SK-N-SH (cell line): ENCODE results near the gene HS6ST1. TPM values are rescaled to one million over a fixed set of nuclear protein-coding genes. Genes with fewer than 3 reads are reported as not detected.

ENCODE experiments used
- CTCF ChIA-PET: fragments of 300-600, 350-600 bp; formaldehyde crosslinking; extraction: SDS; loops from one replicate; lab custom pipeline; 2021; lab: Yijun Ruan, JAX
- POLR2A ChIA-PET: fragments of 350-600 bp; sonication (Branson Sonifier 250); formaldehyde crosslinking; extraction: SDS; loops from one replicate; lab custom pipeline; 2020; ENCODE audit warnings: antibody characterized with exemption, inconsistent platforms; lab: Yijun Ruan, JAX
- DNase-seq: peaks from one replicate; pipeline ENCODE4 v3.0.0; 2012
- H2AFZ ChIP-seq: fragments of 200-600 bp; sonication (generic); 2 replicates; pipeline ENCODE4 v1.8.1; 2016; ENCODE audit warnings: antibody characterized with exemption, mild to moderate bottlenecking, low read depth
- H3F3A ChIP-seq: fragments of 200-600 bp; sonication (generic); replicated peaks from 2 replicates; pipeline ENCODE3; 2016; ENCODE audit warnings: antibody characterized with exemption, mild to moderate bottlenecking; ENCODE audit not compliant: insufficient read depth
- H3K27ac ChIP-seq, 2 experiments: fragments of 200-500 bp in 1 of 2; fragments of 200-600 bp in 1 of 2; sonication (Bioruptor generic) in 1 of 2; sonication (generic), shearing (Covaris generic) in 1 of 2; 2 replicates each; pipeline versions ENCODE4 v1.5.1 to v1.6.1; 2014 to 2016; ENCODE audit warnings: low read depth in 2 of 2, inconsistent platforms in 1 of 2, low read length in 1 of 2, mild to moderate bottlenecking in 1 of 2, mixed read lengths in 1 of 2
- H3K27me3 ChIP-seq: fragments of 200-600 bp; sonication (generic), shearing (Covaris generic); 2 replicates; pipeline ENCODE4 v1.6.1; 2016; ENCODE audit warnings: mixed run types; ENCODE audit not compliant: insufficient read depth
- H3K36me3 ChIP-seq, 2 experiments: fragments of 200-500 bp in 1 of 2; fragments of 200-600 bp in 1 of 2; sonication (Bioruptor generic) in 1 of 2; sonication (generic) in 1 of 2; replicated peaks in 1 of 2; 2 replicates each; pipeline versions ENCODE3 to v1.5.1; 2014 to 2016; ENCODE audit warnings: low read length in 1 of 2, mild to moderate bottlenecking in 1 of 2; ENCODE audit not compliant: insufficient read depth in 2 of 2, control insufficient read depth in 1 of 2
- H3K4me1 ChIP-seq, 2 experiments: fragments of 200-500 bp in 1 of 2; fragments of 200-600 bp in 1 of 2; sonication (Bioruptor generic) in 1 of 2; sonication (generic), shearing (Covaris generic) in 1 of 2; 2 replicates each; pipeline versions ENCODE4 v1.5.1 to v1.6.1; 2014 to 2016; ENCODE audit warnings: low read depth in 1 of 2, low read length in 1 of 2, mixed run types in 1 of 2; ENCODE audit not compliant: insufficient read depth in 2 of 2, control insufficient read depth in 1 of 2
- H3K4me2 ChIP-seq: fragments of 200-600 bp; sonication (generic), shearing (Covaris generic); 2 replicates; pipeline ENCODE4 v1.6.1; 2017; ENCODE audit warnings: mixed run types
- H3K4me3 ChIP-seq, 2 experiments: fragments of 200-500 bp in 1 of 2; fragments of 200-600 bp in 1 of 2; sonication (Bioruptor generic) in 1 of 2; sonication (generic), shearing (Covaris generic) in 1 of 2; 2 replicates each; pipeline versions ENCODE4 v1.5.1 to v1.8.1; 2014 to 2016; ENCODE audit warnings: low read depth in 2 of 2, inconsistent platforms in 1 of 2, low read length in 1 of 2, mild to moderate bottlenecking in 1 of 2, mixed read lengths in 1 of 2, moderate library complexity in 1 of 2
- H3K79me2 ChIP-seq: fragments of 200-600 bp; sonication (generic); 2 replicates; pipeline ENCODE4 v1.8.1; 2017; ENCODE audit warnings: mild to moderate bottlenecking; ENCODE audit not compliant: insufficient read depth
- H3K9ac ChIP-seq: fragments of 200-600 bp; sonication (generic); 2 replicates; pipeline ENCODE4 v1.6.1; 2017; ENCODE audit warnings: mixed run types
- H3K9me2 ChIP-seq: fragments of 200-600 bp; sonication (generic); 2 replicates; pipeline ENCODE4 v1.6.1; 2017; ENCODE audit warnings: mixed run types
- H3K9me3 ChIP-seq: fragments of 200-600 bp; sonication (generic); 2 replicates; pipeline ENCODE4 v1.6.1; 2017; ENCODE audit warnings: mixed run types, mild to moderate bottlenecking, moderate library complexity
- H4K20me1 ChIP-seq: fragments of 200-600 bp; sonication (generic); 2 replicates; pipeline ENCODE4 v1.6.1; 2017; ENCODE audit warnings: mild to moderate bottlenecking, mixed run types; ENCODE audit not compliant: insufficient read depth
- CHD2 ChIP-seq: fragments of 150-350 bp; IDR thresholded peaks from 2 replicates; pipeline ENCODE4 v1.6.1; 2018; ENCODE audit warnings: low read length; ENCODE audit not compliant: partially characterized antibody
- ELF1 ChIP-seq: IDR thresholded peaks from 2 replicates; pipeline ENCODE4 v1.4.0; 2012
- EP300 ChIP-seq, 2 experiments: IDR thresholded peaks; 2 replicates each; pipeline versions ENCODE4 v1.4.0 to v1.6.1; 2012; ENCODE audit warnings: borderline replicate concordance in 1 of 2, low read depth in 1 of 2, low read length in 1 of 2
- EZH2phosphoT487 ChIP-seq: fragments of 200-600 bp; sonication (generic); IDR thresholded peaks from 2 replicates; pipeline ENCODE4 v1.6.1; 2017; ENCODE audit warnings: low read depth, mixed run types, mild to moderate bottlenecking, antibody characterized with exemption, moderate library complexity, borderline replicate concordance
- FOXM1 ChIP-seq: IDR thresholded peaks from 2 replicates; pipeline ENCODE4 v1.4.0; 2012; ENCODE audit warnings: low read depth, mild to moderate bottlenecking
- GABPA ChIP-seq: IDR thresholded peaks from 2 replicates; pipeline ENCODE4 v1.4.0; 2012; ENCODE audit warnings: low read depth, mild to moderate bottlenecking
- GATA2 ChIP-seq: sonication (generic); formaldehyde crosslinking; IDR thresholded peaks from 2 replicates; pipeline ENCODE4 v1.5.0; 2020; ENCODE audit warnings: mild to moderate bottlenecking, missing genetic modification reagents
- JUND ChIP-seq: IDR thresholded peaks from 2 replicates; pipeline ENCODE4 v1.4.0; 2012
- MXI1 ChIP-seq: IDR thresholded peaks from 2 replicates; pipeline ENCODE4 v1.6.1; 2012; ENCODE audit warnings: mild to moderate bottlenecking, low read depth, low read length, improper control_type of control experiment
- NFIC ChIP-seq: IDR thresholded peaks from 2 replicates; pipeline ENCODE4 v1.4.0; 2012; ENCODE audit warnings: borderline replicate concordance
- PBX3 ChIP-seq: IDR thresholded peaks from 2 replicates; pipeline ENCODE4; 2012
- POLR2AphosphoS5 ChIP-seq: IDR thresholded peaks from 2 replicates; pipeline ENCODE4 v1.6.1; 2012; ENCODE audit warnings: low read depth, low read length
- RAD21 ChIP-seq: IDR thresholded peaks from 2 replicates; pipeline ENCODE4 v1.6.1; 2012; ENCODE audit warnings: mild to moderate bottlenecking, low read length
- RCOR1 ChIP-seq: fragments of 150-350 bp; IDR thresholded peaks from 2 replicates; pipeline ENCODE4 v1.6.1; 2017; ENCODE audit warnings: antibody characterized with exemption, low read length
- TCF12 ChIP-seq: IDR thresholded peaks from 2 replicates; pipeline ENCODE4 v1.4.0; 2012
- TEAD4 ChIP-seq: IDR thresholded peaks from 2 replicates; pipeline ENCODE4 v1.4.0; 2012; ENCODE audit warnings: mild to moderate bottlenecking, borderline replicate concordance; ENCODE audit not compliant: insufficient read depth
- YY1 ChIP-seq: IDR thresholded peaks from 2 replicates; pipeline ENCODE4 v1.4.0; 2012; ENCODE audit warnings: low read depth, mild to moderate bottlenecking
- WGBS: methylation state at CpG from one replicate; pipeline ENCODE4 v1.1.6; 2017; ENCODE audit warnings: low lambda C conversion rate; 5-methylcytosine and 5-hydroxymethylcytosine counted together
- polyA plus RNA-seq, 3 experiments: library from polyadenylated mRNA; depleted of rRNA; stranded (reverse); fragments of >200 nt; gene quantifications; 2 replicates each; pipeline ENCODE4 v1.2.3, GENCODE V29; 2012
- TF ChIP-seq, protein P1 (sequence below): fragments of 150-350 bp; IDR thresholded peaks from 2 replicates; pipeline ENCODE4 v1.6.1; 2016; ENCODE audit warnings: mild to moderate bottlenecking, low read depth, low read length
- TF ChIP-seq, protein P2 (sequence below): IDR thresholded peaks from 2 replicates; pipeline ENCODE4 v1.4.0; 2012; ENCODE audit warnings: low read depth
- TF ChIP-seq, protein P3 (sequence below): IDR thresholded peaks from 2 replicates; pipeline ENCODE4 v1.4.0; 2012; ENCODE audit warnings: low read depth, borderline replicate concordance

Gene HS6ST1
- polyA plus RNA-seq, 1 of the 3 experiments (the other 2 are of a cell fraction) = 5.9 TPM

- H3K79me2 ChIP-seq = no peaks in the 10 kb centered on the region
- WGBS = 79% methylated on average over 7 of the region's 8 CpGs
- no peak overlapping the region for H2AFZ ChIP-seq
- no peaks in the 10 kb centered on the region for H3K36me3 ChIP-seq
- ChIA-PET POLR2A (no interaction called here), CTCF (no interaction called here)
- no peak overlapping the region for H3K27ac ChIP-seq
- no peaks in the 10 kb centered on the region for H4K20me1 ChIP-seq
- no peak overlapping the region for H3K4me3 ChIP-seq
- no peak for DNase-seq
- TF ChIP-seq ELF1 (no peak), EP300 (IDR thresholded peaks at IDR 0.05; ENCODE audit: borderline replicate concordance in 1 of 2, low read depth in 1 of 2, low read length in 1 of 2) (no peak), JUND (no peak), YY1 (no peak), RCOR1 (no peak), GATA2 (no peak), MXI1 (no peak), EZH2phosphoT487 (no peak)
- no peaks in the 10 kb centered on the region for H3K9me2 ChIP-seq
- no peaks in the 10 kb centered on the region for H3F3A ChIP-seq
- no peaks in the 10 kb centered on the region for H3K9me3 ChIP-seq
- H3K9ac ChIP-seq = no peak overlapping the region
- no peak overlapping the region for H3K4me2 ChIP-seq
- no peaks in the 10 kb centered on the region for H3K27me3 ChIP-seq
- H3K4me1 ChIP-seq = no peaks in the 10 kb centered on the region
These were observed 68.2 kb downstream of the HS6ST1 start for GRCh38 chr2:128250229-128251025.

DNA sequence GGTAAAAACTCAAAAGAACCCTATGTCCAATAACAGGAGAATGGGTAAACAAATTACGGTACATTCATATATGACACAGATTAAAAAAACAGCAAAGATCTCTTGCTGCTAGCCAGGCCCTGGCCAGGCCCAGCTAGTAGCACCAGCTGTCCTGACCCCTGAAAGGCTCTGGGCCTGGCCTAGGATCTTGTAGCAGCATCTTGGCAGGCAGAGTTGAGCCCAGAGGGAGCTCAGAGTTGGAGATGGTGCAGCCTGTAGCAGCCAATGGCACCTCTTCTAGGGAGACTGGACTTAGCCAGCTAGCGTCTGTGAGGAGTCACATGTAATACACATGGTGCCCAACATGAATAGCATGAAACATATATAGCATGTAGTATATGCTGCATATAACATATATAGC, 69.1 kb downstream of the HS6ST1 start:
- no peak for DNase-seq
- Histone ChIP-seq H3K27ac (no peak overlapping the region), H3F3A (no peaks in the 10 kb centered on the region), H4K20me1 (no peaks in the 10 kb centered on the region), H3K4me3 (no peak overlapping the region), H3K4me1 (no peaks in the 10 kb centered on the region), H3K36me3 (no peaks in the 10 kb centered on the region), H3K27me3 (no peaks in the 10 kb centered on the region), H3K79me2 (no peaks in the 10 kb centered on the region), H2AFZ (no peak overlapping the region), H3K9me3 (no peaks in the 10 kb centered on the region), H3K9ac (no peak overlapping the region), H3K9me2 (no peaks in the 10 kb centered on the region), H3K4me2 (no peak overlapping the region)
- TF ChIP-seq PBX3 = no peak
- 87% methylated on average over 2 of the region's 2 CpGs for WGBS
- ChIA-PET POLR2A (no interaction called here), CTCF (no interaction called here)

- no peak for DNase-seq
- no peaks in the 10 kb centered on the region for H3K4me1 ChIP-seq
- no peaks in the 10 kb centered on the region for H3K27me3 ChIP-seq
- H3K4me3 ChIP-seq = no peak overlapping the region
- H3K9me2 ChIP-seq = no peaks in the 10 kb centered on the region
- H2AFZ ChIP-seq = no peak overlapping the region
- H3K36me3 ChIP-seq = no peaks in the 10 kb centered on the region
- no peaks in the 10 kb centered on the region for H4K20me1 ChIP-seq
- ChIA-PET POLR2A (no interaction called here), CTCF (no interaction called here)
- H3F3A ChIP-seq = no peaks in the 10 kb centered on the region
- H3K4me2 ChIP-seq = no peak overlapping the region
- no peaks in the 10 kb centered on the region for H3K9me3 ChIP-seq
- H3K27ac ChIP-seq = no peak overlapping the region
- no peak overlapping the region for H3K9ac ChIP-seq
- H3K79me2 ChIP-seq = no peaks in the 10 kb centered on the region
- TF ChIP-seq CHD2 (no peak), POLR2AphosphoS5 (no peak), TCF12 (no peak), TEAD4 (no peak), NFIC (no peak), YY1 (no peak), EP300 (IDR thresholded peaks at IDR 0.05; ENCODE audit: borderline replicate concordance in 1 of 2, low read depth in 1 of 2, low read length in 1 of 2) (no peak), RAD21 (no peak), GABPA (no peak), GATA2 (no peak), FOXM1 (no peak)
- TF ChIP-seq, protein P1, sequence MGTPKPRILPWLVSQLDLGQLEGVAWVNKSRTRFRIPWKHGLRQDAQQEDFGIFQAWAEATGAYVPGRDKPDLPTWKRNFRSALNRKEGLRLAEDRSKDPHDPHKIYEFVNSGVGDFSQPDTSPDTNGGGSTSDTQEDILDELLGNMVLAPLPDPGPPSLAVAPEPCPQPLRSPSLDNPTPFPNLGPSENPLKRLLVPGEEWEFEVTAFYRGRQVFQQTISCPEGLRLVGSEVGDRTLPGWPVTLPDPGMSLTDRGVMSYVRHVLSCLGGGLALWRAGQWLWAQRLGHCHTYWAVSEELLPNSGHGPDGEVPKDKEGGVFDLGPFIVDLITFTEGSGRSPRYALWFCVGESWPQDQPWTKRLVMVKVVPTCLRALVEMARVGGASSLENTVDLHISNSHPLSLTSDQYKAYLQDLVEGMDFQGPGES = no peak
- TF ChIP-seq, protein P2, sequence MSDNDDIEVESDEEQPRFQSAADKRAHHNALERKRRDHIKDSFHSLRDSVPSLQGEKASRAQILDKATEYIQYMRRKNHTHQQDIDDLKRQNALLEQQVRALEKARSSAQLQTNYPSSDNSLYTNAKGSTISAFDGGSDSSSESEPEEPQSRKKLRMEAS = no peak
- TF ChIP-seq, protein P3, sequence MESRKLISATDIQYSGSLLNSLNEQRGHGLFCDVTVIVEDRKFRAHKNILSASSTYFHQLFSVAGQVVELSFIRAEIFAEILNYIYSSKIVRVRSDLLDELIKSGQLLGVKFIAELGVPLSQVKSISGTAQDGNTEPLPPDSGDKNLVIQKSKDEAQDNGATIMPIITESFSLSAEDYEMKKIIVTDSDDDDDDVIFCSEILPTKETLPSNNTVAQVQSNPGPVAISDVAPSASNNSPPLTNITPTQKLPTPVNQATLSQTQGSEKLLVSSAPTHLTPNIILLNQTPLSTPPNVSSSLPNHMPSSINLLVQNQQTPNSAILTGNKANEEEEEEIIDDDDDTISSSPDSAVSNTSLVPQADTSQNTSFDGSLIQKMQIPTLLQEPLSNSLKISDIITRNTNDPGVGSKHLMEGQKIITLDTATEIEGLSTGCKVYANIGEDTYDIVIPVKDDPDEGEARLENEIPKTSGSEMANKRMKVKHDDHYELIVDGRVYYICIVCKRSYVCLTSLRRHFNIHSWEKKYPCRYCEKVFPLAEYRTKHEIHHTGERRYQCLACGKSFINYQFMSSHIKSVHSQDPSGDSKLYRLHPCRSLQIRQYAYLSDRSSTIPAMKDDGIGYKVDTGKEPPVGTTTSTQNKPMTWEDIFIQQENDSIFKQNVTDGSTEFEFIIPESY = no peak
These were observed 72.9 kb downstream of the HS6ST1 start for GRCh38 chr2:128245813-128246212.
